Naive thymus-derived CD4-positive, alpha-beta T cell (primary cell): ENCODE measurements around the gene BATF3. TPM values are rescaled to one million over a fixed set of nuclear protein-coding genes. Genes with fewer than 3 reads are reported as not detected.
"Not testable (repeated sequence)": the region's sequence is repeated elsewhere in the genome, so short reads cannot be mapped to it uniquely, and the experiment has no call there.

Source experiments
- ATAC-seq: fragments of 150-1000 bp; cut with Tn5 transposase; 2 replicates; pipeline ENCODE4 v1.10.0; 2021; ENCODE audit warnings: mild to moderate bottlenecking, moderate library complexity
- CTCF ChIA-PET: fragments of 350-600 bp; sonication (Branson Sonifier 250); formaldehyde crosslinking; loops from one replicate; lab custom pipeline; 2021; ENCODE audit warnings: antibody characterized with exemption; lab: Charles Lee
- POLR2A ChIA-PET: fragments of 350-600 bp; sonication (Branson Sonifier 250); formaldehyde crosslinking; loops from one replicate; lab custom pipeline; 2021; ENCODE audit warnings: antibody characterized with exemption, inconsistent platforms; lab: Charles Lee
- DNase-seq, 9 donors: peaks; one replicate each; pipeline versions ENCODE4 v3.0.0 to v3.0.0-alpha.2; 2020 to 2022; ENCODE audit warnings: mixed read lengths in 1 of 9
- H3K27ac ChIP-seq: one replicate; pipeline ENCODE4 v1.7.0; 2013; ENCODE audit warnings: mild to moderate bottlenecking, low read depth, low read length, moderate library complexity
- H3K27me3 ChIP-seq, 2 donors: one replicate each; pipeline ENCODE4 v1.7.0; 2013; ENCODE audit warnings: low read length in 2 of 2, mild to moderate bottlenecking in 2 of 2, moderate library complexity in 2 of 2; ENCODE audit not compliant: control insufficient read depth in 2 of 2, insufficient read depth in 2 of 2
- H3K36me3 ChIP-seq, 3 experiments: 1 replicate in 2 of 3; 2 replicates in 1 of 3; pipeline ENCODE4 v1.7.0; 2013; ENCODE audit warnings: low read length in 3 of 3, mild to moderate bottlenecking in 3 of 3, moderate library complexity in 1 of 3; ENCODE audit not compliant: insufficient read depth in 3 of 3, control insufficient read depth in 2 of 3
- H3K4me1 ChIP-seq, 2 donors: one replicate each; pipeline ENCODE4 v1.7.0; 2013; ENCODE audit warnings: low read length in 2 of 2, mild to moderate bottlenecking in 2 of 2, moderate library complexity in 1 of 2; ENCODE audit not compliant: control insufficient read depth in 2 of 2, insufficient read depth in 2 of 2
- H3K4me3 ChIP-seq: 2 replicates; pipeline ENCODE4 v1.7.0; 2013; ENCODE audit warnings: mild to moderate bottlenecking, low read length
- H3K9me3 ChIP-seq, 3 experiments: 1 replicate in 2 of 3; 2 replicates in 1 of 3; pipeline ENCODE4 v1.7.0; 2013; ENCODE audit warnings: low read length in 3 of 3; ENCODE audit not compliant: control insufficient read depth in 2 of 3
- H3K27ac Mint-ChIP-seq, 9 donors: one replicate each; pipeline ENCODE4 v1.8.0; 2020 to 2022; ENCODE audit warnings: mixed read lengths in 9 of 9, mild to moderate bottlenecking in 8 of 9, moderate library complexity in 5 of 9, inconsistent platforms in 2 of 9
- H3K27me3 Mint-ChIP-seq, 5 donors: one replicate each; pipeline ENCODE4 v1.8.0; 2021 to 2022; ENCODE audit warnings: mixed read lengths in 5 of 5, mild to moderate bottlenecking in 1 of 5
- H3K36me3 Mint-ChIP-seq, 5 donors: one replicate each; pipeline ENCODE4 v1.8.0; 2020 to 2022; ENCODE audit warnings: mixed read lengths in 5 of 5, mild to moderate bottlenecking in 3 of 5, inconsistent platforms in 1 of 5
- H3K4me1 Mint-ChIP-seq, 7 donors: one replicate each; pipeline ENCODE4 v1.8.0; 2020 to 2022; ENCODE audit warnings: mixed read lengths in 7 of 7, mild to moderate bottlenecking in 3 of 7, inconsistent platforms in 1 of 7
- H3K4me3 Mint-ChIP-seq, 10 donors: one replicate each; pipeline ENCODE4 v1.8.0; 2020 to 2022; ENCODE audit warnings: mild to moderate bottlenecking in 10 of 10, mixed read lengths in 10 of 10, moderate library complexity in 6 of 10, inconsistent platforms in 2 of 10
- H3K9me3 Mint-ChIP-seq, 11 donors: one replicate each; pipeline ENCODE4 v1.8.0; 2020 to 2022; ENCODE audit warnings: mixed read lengths in 11 of 11, mild to moderate bottlenecking in 4 of 11, inconsistent platforms in 1 of 11, moderate library complexity in 1 of 11
- intact Hi-C, 2 donors: fragments of 100-400 bp; cut with micrococcal nuclease; formaldehyde crosslinking; loops; one replicate each; pipeline ENCODE4 v1.15.1; 2023
- polyA plus RNA-seq, 2 donors: library from polyadenylated mRNA; unstranded; fragments of 300-500 nt; fragmentation: Illumina TruSeq; gene quantifications; one replicate each; pipeline ENCODE4 v1.2.3, GENCODE V29; 2021
- total RNA-seq, 6 experiments: library from RNA in 5 of 6; stranded (reverse) in 5 of 6; gene quantifications; 1 replicate in 5 of 6; 2 replicates in 1 of 6; pipeline ENCODE4 v1.2.3 and lab custom pipeline; 2021 to 2026

The BATF3 gene
- total and polyA plus RNA-seq, 7 experiments from 2014 or later: 0.27 to 40.2 (median 1.1) TPM

DNA sequence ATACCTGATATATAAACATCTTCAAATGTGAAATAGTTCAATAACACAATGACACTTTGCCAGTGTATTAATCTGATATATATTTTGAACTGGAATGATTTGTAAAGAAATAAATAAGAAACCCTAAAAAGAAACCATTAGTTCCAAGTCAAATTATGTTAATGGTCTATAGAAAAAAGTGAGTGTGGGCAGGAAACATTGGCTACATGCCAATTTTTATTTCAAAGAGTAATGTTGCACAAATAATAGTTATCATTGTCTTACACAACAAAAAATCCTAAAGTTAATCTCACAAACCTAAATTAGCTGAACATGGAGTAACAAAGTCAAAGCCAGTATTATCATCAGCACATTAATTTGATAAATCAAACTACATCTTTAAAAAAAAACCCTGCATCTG is 37.9 kb upstream of the BATF3 start:
- CTCF ChIA-PET: interaction anchor here (0.6 to 1.0 kb wide), 3 partner anchors 14 to 44 kb away, joined by 3 to 5 read pairs (median 3); no protein-coding TSS in a partner anchor
- intact Hi-C loops: loop anchor here (2.0 to 5.0 kb wide), 2 partner anchors 17 to 35 kb away; no protein-coding TSS in a partner anchor
- H3K9me3 Mint-ChIP-seq: peaks cover 0 to 8% (median 0%) of the 10 kb centered on the region in 11 donors

GRCh38 chr1:212733109-212733508 is 33.5 kb upstream of the BATF3 start:
- H3K36me3 Mint-ChIP-seq: peaks cover 8 to 23% (median 12%) of the 10 kb centered on the region in 5 donors
- CTCF ChIA-PET: interaction anchor here (0.8 kb wide), 1 partner anchor 32 kb away, joined by 3 read pairs; no protein-coding TSS in a partner anchor
- DNase-seq (no peak), ATAC-seq (no peak)
- Histone ChIP-seq H3K27me3 (no peaks in the 10 kb centered on the region), H3K4me3 (no peak overlapping the region), H3K36me3 (no peaks in the 10 kb centered on the region), H3K4me1 (no peaks in the 10 kb centered on the region), H3K9me3 (no peaks in the 10 kb centered on the region), H3K27ac (no peak overlapping the region)
- no peaks in the 10 kb centered on the region for H3K9me3 Mint-ChIP-seq
- peak overlapping the region in 1 of 9 donors; percentile 9 for H3K27ac Mint-ChIP-seq
- POLR2A ChIA-PET: no interaction called here
- H3K27me3 Mint-ChIP-seq: no peaks in the 10 kb centered on the region
- no peak overlapping the region for H3K4me3 Mint-ChIP-seq
- intact Hi-C loops: no loop called here
- peaks cover 0 to 14% (median 1%) of the 10 kb centered on the region in 7 donors for H3K4me1 Mint-ChIP-seq

More for the DNA sequence above, 37.9 kb upstream of the BATF3 start:
- no peaks in the 10 kb centered on the region for H3K27me3 ChIP-seq
- Mint-ChIP-seq H3K27me3 (no peaks in the 10 kb centered on the region), H3K4me3 (no peak overlapping the region), H3K27ac (no peak overlapping the region), H3K36me3 (peaks cover 8 to 37% (median 26%) of the 10 kb centered on the region in 5 donors), H3K4me1 (peaks cover 0 to 26% (median 19%) of the 10 kb centered on the region in 7 donors)
- H3K4me1 ChIP-seq: no peaks in the 10 kb centered on the region
- POLR2A ChIA-PET: interaction anchor here (0.8 kb wide), 1 partner anchor 16 kb away, joined by 3 read pairs; no protein-coding TSS in a partner anchor
- H3K36me3 ChIP-seq: peaks cover 0 to 4% (median 0%) of the 10 kb centered on the region in 3 experiments
- H3K4me3 ChIP-seq: no peak overlapping the region
- DNase-seq (no peak), ATAC-seq (no peak)
- H3K9me3 ChIP-seq: no peaks in the 10 kb centered on the region
- H3K27ac ChIP-seq: no peak overlapping the region

GRCh38 chr1:212731630-212732029 is 32.0 kb upstream of the BATF3 start:
- DNase-seq: no peak
- H3K36me3 Mint-ChIP-seq: peaks cover 11 to 24% (median 16%) of the 10 kb centered on the region in 5 donors
- H3K4me1 Mint-ChIP-seq: peaks cover 0 to 17% (median 0%) of the 10 kb centered on the region in 7 donors
- no peaks in the 10 kb centered on the region for H3K27me3 Mint-ChIP-seq
- ChIA-PET POLR2A (interaction anchor here (0.6 kb wide), 1 partner anchor 21 kb away, joined by 4 read pairs; no protein-coding TSS in a partner anchor), CTCF (interaction anchor here (1.2 kb wide), 1 partner anchor 18 kb away, joined by 3 read pairs; no protein-coding TSS in a partner anchor)
- Histone ChIP-seq H3K4me1 (no peaks in the 10 kb centered on the region), H3K9me3 (no peaks in the 10 kb centered on the region), H3K27me3 (no peaks in the 10 kb centered on the region), H3K36me3 (no peaks in the 10 kb centered on the region), H3K4me3 (no peak overlapping the region), H3K27ac (no peak overlapping the region)
- no peaks in the 10 kb centered on the region for H3K9me3 Mint-ChIP-seq
- intact Hi-C loops: loop anchor here in 1 of 2 donors (2.0 kb wide), 1 partner anchor 13 kb away; no protein-coding TSS in a partner anchor
- ATAC-seq: no peak
- no peak overlapping the region for H3K4me3 Mint-ChIP-seq
- H3K27ac Mint-ChIP-seq: peak overlapping the region in 3 of 9 donors; percentile 17 to 44 (median 27)

GRCh38 chr1:212728606-212729005 is 29.0 kb upstream of the BATF3 start:
- Mint-ChIP-seq H3K9me3 (peaks cover 0 to 14% (median 3%) of the 10 kb centered on the region in 11 donors), H3K27me3 (no peaks in the 10 kb centered on the region), H3K4me3 (no peak overlapping the region), H3K4me1 (peaks cover 0 to 25% (median 0%) of the 10 kb centered on the region in 7 donors), H3K36me3 (peaks cover 13 to 33% (median 28%) of the 10 kb centered on the region in 5 donors), H3K27ac (peak overlapping the region in 4 of 9 donors; percentile 1 to 22 (median 16))
- no peaks in the 10 kb centered on the region for H3K36me3 ChIP-seq
- intact Hi-C loops: no loop called here
- no peak overlapping the region for H3K4me3 ChIP-seq
- ChIA-PET CTCF (no interaction called here), POLR2A (no interaction called here)
- ATAC-seq (no peak), DNase-seq (no peak)
- no peaks in the 10 kb centered on the region for H3K27me3 ChIP-seq
- no peak overlapping the region for H3K27ac ChIP-seq
- H3K4me1 ChIP-seq: no peaks in the 10 kb centered on the region
- H3K9me3 ChIP-seq: no peaks in the 10 kb centered on the region

DNA sequence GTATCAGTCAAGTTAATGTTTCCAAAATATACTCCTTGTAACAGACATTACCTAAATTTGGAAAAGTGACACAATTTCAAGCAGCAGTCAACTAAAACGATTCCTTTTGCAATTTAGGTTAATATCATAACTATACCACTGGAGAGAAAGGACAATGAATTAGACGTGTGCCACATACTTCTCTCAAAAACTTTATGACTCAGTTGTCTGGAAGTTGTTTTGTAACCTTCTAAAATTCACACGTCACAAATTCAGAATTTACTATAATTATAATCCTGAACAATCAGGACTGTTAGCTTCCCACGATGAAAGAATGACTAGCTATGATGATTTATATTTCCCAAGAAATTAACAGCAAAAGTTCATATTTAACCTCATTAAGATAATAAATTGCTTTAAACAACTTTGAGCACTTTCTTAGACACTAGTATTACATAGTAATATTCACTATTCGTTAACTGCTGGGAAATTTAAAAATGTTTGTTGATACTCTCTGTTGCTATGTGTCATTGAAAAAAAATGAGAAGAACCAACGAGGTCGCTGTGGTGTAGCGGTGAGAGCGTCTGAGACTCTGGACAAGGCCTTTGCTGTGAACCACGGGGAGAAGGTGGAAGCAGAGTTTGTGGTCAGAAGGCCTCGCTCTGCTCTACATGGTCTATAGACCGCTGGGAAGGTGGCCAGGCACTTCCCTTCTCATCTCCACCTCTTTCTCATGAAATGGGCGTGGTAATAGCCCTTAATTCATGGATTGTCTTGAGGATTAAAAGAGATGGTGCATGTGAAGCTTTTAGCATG is 27.9 kb upstream of the BATF3 start:
- H3K4me3 Mint-ChIP-seq: no peak overlapping the region
- intact Hi-C loops: no loop called here
- CTCF ChIA-PET: no interaction called here
- no peaks in the 10 kb centered on the region for H3K27me3 Mint-ChIP-seq
- peaks cover 0 to 18% (median 6%) of the 10 kb centered on the region in 11 donors for H3K9me3 Mint-ChIP-seq
- Histone ChIP-seq H3K4me1 (no peaks in the 10 kb centered on the region), H3K9me3 (no peaks in the 10 kb centered on the region), H3K36me3 (no peaks in the 10 kb centered on the region), H3K27ac (no peak overlapping the region), H3K27me3 (no peaks in the 10 kb centered on the region), H3K4me3 (no peak overlapping the region)
- peak overlapping the region in 4 of 9 donors; percentile 15 to 64 (median 26) for H3K27ac Mint-ChIP-seq
- POLR2A ChIA-PET: no interaction called here
- H3K36me3 Mint-ChIP-seq: peaks cover 10 to 36% (median 28%) of the 10 kb centered on the region in 5 donors
- ATAC-seq (peak; percentile 70), DNase-seq (no peak)
- H3K4me1 Mint-ChIP-seq: peaks cover 0 to 33% (median 1%) of the 10 kb centered on the region in 7 donors

GRCh38 chr1:212724679-212725078 is 25.0 kb upstream of the BATF3 start:
- H3K27me3 ChIP-seq, H3K27ac ChIP-seq, ATAC-seq, H3K4me1 ChIP-seq, H3K27me3 Mint-ChIP-seq, H3K9me3 ChIP-seq, H3K4me3 ChIP-seq, H3K27ac Mint-ChIP-seq, intact Hi-C loops, DNase-seq, H3K4me3 Mint-ChIP-seq, H3K36me3 ChIP-seq, CTCF ChIA-PET, POLR2A ChIA-PET: not testable (repeated sequence)
- peaks cover 0 to 51% (median 7%) of the 10 kb centered on the region in 7 donors for H3K4me1 Mint-ChIP-seq
- H3K9me3 Mint-ChIP-seq: peaks cover 0 to 18% (median 6%) of the 10 kb centered on the region in 11 donors
- peaks cover 10 to 33% (median 23%) of the 10 kb centered on the region in 5 donors for H3K36me3 Mint-ChIP-seq
